Heart left ventricle (tissue), 16 donors: ENCODE data around the gene DSC1. TPM values are rescaled to one million over a fixed set of nuclear protein-coding genes. Genes with fewer than 3 reads are reported as not detected.

Experiments used
- ATAC-seq, 4 donors: fragments of 200-7000 bp; cut with Tn5 transposase; one replicate each; pipeline ENCODE4 v1.9.1; 2020 to 2022; ENCODE audit warnings: moderate library complexity in 4 of 4, mild to moderate bottlenecking in 3 of 4, moderate number of reproducible peaks in 1 of 4
- DNase-seq, 5 donors: peaks; one replicate each; pipeline ENCODE4 v3.0.0-alpha.2; 2020
- H3K27ac ChIP-seq, 12 donors: fragments of 200-600 bp; sonication (generic) in 4 of 12; one replicate each; pipeline versions ENCODE4 v1.5.0 to v1.8.0; 2016 to 2022; ENCODE audit warnings: mild to moderate bottlenecking in 2 of 12
- H3K27me3 ChIP-seq, 9 donors: fragments of 200-600 bp; sonication (generic) in 2 of 9; one replicate each; pipeline versions ENCODE4 v1.5.1 to v1.8.0; 2016 to 2022; ENCODE audit warnings: mild to moderate bottlenecking in 3 of 9
- H3K36me3 ChIP-seq, 9 donors: fragments of 200-600 bp; sonication (generic) in 2 of 9; one replicate each; pipeline versions ENCODE4 v1.5.0 to v1.8.0; 2018 to 2022; ENCODE audit warnings: mild to moderate bottlenecking in 2 of 9
- H3K4me1 ChIP-seq, 12 donors: fragments of 200-600 bp; sonication (generic) in 4 of 12; one replicate each; pipeline versions ENCODE4 v1.5.0 to v1.8.0; 2016 to 2022; ENCODE audit warnings: mild to moderate bottlenecking in 3 of 12
- H3K4me3 ChIP-seq, 12 donors: fragments of 200-600 bp; sonication (generic) in 4 of 12; one replicate each; pipeline versions ENCODE4 v1.5.0 to v1.8.0; 2017 to 2022; ENCODE audit warnings: mild to moderate bottlenecking in 9 of 12, moderate library complexity in 4 of 12
- H3K9me3 ChIP-seq, 12 donors: fragments of 200-600 bp; sonication (generic) in 4 of 12; one replicate each; pipeline versions ENCODE4 v1.5.0 to v1.8.0; 2016 to 2022; ENCODE audit warnings: mild to moderate bottlenecking in 1 of 12
- CTCF ChIP-seq, 12 donors: fragments of 200-600 bp; sonication (generic) in 4 of 12; IDR thresholded peaks; one replicate each; pipeline versions ENCODE4 v1.5.0 to v1.8.0; 2018 to 2022; ENCODE audit warnings: antibody characterized with exemption in 12 of 12, mild to moderate bottlenecking in 5 of 12
- POLR2A ChIP-seq, 2 donors: fragments of 450-650 bp; IDR thresholded peaks; one replicate each; pipeline ENCODE4 v1.6.1; 2017; ENCODE audit warnings: antibody characterized with exemption in 2 of 2, mild to moderate bottlenecking in 2 of 2, moderate library complexity in 2 of 2
- WGBS, 4 donors: extraction: QIAGEN DNeasy Blood & Tissue Kit in 2 of 4; methylation state at CpG; one replicate each; pipeline versions ENCODE4 v1.1.5 to v1.1.7; 2013 to 2018; 5-methylcytosine and 5-hydroxymethylcytosine counted together
- intact Hi-C, 10 donors: fragments of 100-400 bp; cut with DNase I; formaldehyde crosslinking; loops; one replicate each; pipeline versions ENCODE4 v1.11.1 to v1.14.2; 2022
- polyA plus RNA-seq, 2 donors: library from polyadenylated mRNA; stranded (reverse); fragments of 200-250 nt; gene quantifications; one replicate each; pipeline ENCODE4 v1.2.3, GENCODE V29; 2013
- total RNA-seq, 9 donors: library from RNA; depleted of rRNA in 2 of 9; stranded (reverse); fragments of >200 nt in 2 of 9; fragmentation: NEBNext Ultra II Directional in 3 of 9; extraction: Animal tissue kit (Norgen Biotek cat#: 25700) in 3 of 9; gene quantifications; one replicate each; pipeline versions ENCODE4 v1.1.0 to v1.2.4, GENCODE V29; 2016 to 2023
- donor health status: ischemic (EF 13 %, LVEDD 7.1; RV severe dilation, severe dysfunction).
- donor health status: healthy with polysubstance abuse.
- donor health status: DM: no; HTN: yes; CAD: no.
- donor health status: DM: no; HTN: no; CAD: no.
- donor health status: ischemic (EF 25% LVEDD 6.9; RV normal size, moderate dysfunction).
- donor health status: ischemic (EF 25% LVEDD 5.7; RV mildly dilated, moderate dysfunction).
- donor health status: healthy.
- donor health status: DM: yes; HTN: yes; CAD: no.
- donor health status: ischemic (EF 35%, LVEDD 5.7; RV mildly dilated, moderate dysfunction).
- donor health status: nonischemic (EF 11% LVEDD 7.7; RV severe dilation, severe dysfunction).
- donor health status: DM: yes; HTN: yes; CAD: no.
- donor health status: PGD.
- donor health status: ischemic (EF 29% LVEDD 5.4; RV normal size, mild dysfunction).
- donor health status: nonischemic (EF 23%, LVEDD 6.1; RV moderate dilation, normal function).

Gene DSC1
- total and polyA plus RNA-seq, 11 donors, result 0.18 to 10.7 (median 4.9) TPM

GRCh38 chr18:31204166-31204565, 41.5 kb upstream of the DSC1 start:
- WGBS, 4 donors, result 74 to 85% (median 82%) methylated on average over 2 of the region's 2 CpGs
- Histone ChIP-seq H3K27ac (peak overlapping the region in 6 of 12 donors; percentile 35 to 58 (median 45)), H3K4me3 (peak overlapping the region in 2 of 12 donors; percentile 0 to 8), H3K9me3 (no peaks in the 10 kb centered on the region), H3K36me3 (no peaks in the 10 kb centered on the region), H3K4me1 (peaks cover 0 to 39% (median 0%) of the 10 kb centered on the region in 12 donors), H3K27me3 (no peaks in the 10 kb centered on the region)
- DNase-seq, result no peak
- no peak for TF ChIP-seq CTCF (IDR thresholded peaks at IDR 0.05)
- no peak for TF ChIP-seq POLR2A (IDR thresholded peaks at IDR 0.05)
- intact Hi-C loops, result loop anchor here in 1 of 10 donors (5.0 kb wide), 1 partner anchor 102 kb away; the partner anchor contains the start of gene DSC2
- no peak for ATAC-seq

GRCh38 chr18:31203794-31204148, 41.1 kb upstream of the DSC1 start:
- H3K9me3 ChIP-seq, result no peaks in the 10 kb centered on the region
- DNase-seq, result no peak
- intact Hi-C loops, result loop anchor here in 1 of 10 donors (5.0 kb wide), 1 partner anchor 101 kb away; the partner anchor contains the start of gene DSC2
- peak overlapping the region in 3 of 12 donors; percentile 0 to 8 (median 5) for H3K4me3 ChIP-seq
- no peak for ATAC-seq
- WGBS, 4 donors, result 63 to 69% (median 67%) methylated on average over 5 of the region's 5 CpGs
- H3K4me1 ChIP-seq, result peaks cover 0 to 39% (median 0%) of the 10 kb centered on the region in 12 donors
- H3K27ac ChIP-seq, result peak overlapping the region in 8 of 12 donors; percentile 17 to 58 (median 39)
- TF ChIP-seq CTCF (IDR thresholded peaks at IDR 0.05) (no peak), POLR2A (IDR thresholded peaks at IDR 0.05) (no peak)
- no peaks in the 10 kb centered on the region for H3K36me3 ChIP-seq
- no peaks in the 10 kb centered on the region for H3K27me3 ChIP-seq

GRCh38 chr18:31203096-31203793, 40.6 kb upstream of the DSC1 start:
- H3K9me3 ChIP-seq, result no peaks in the 10 kb centered on the region
- intact Hi-C loops, result loop anchor here in 1 of 10 donors (5.0 kb wide), 1 partner anchor 101 kb away; the partner anchor contains the start of gene DSC2
- peaks cover 0 to 39% (median 0%) of the 10 kb centered on the region in 12 donors for H3K4me1 ChIP-seq
- TF ChIP-seq POLR2A (IDR thresholded peaks at IDR 0.05), result no peak
- no peak for TF ChIP-seq CTCF (IDR thresholded peaks at IDR 0.05)
- H3K36me3 ChIP-seq, result no peaks in the 10 kb centered on the region
- H3K27me3 ChIP-seq, result no peaks in the 10 kb centered on the region
- DNase-seq (peak in 2 of 5 donors; percentile 50), ATAC-seq (peak in 3 of 4 donors; percentile 41 to 66 (median 55))
- H3K27ac ChIP-seq, result peak overlapping the region in 9 of 12 donors; percentile 17 to 58 (median 35)
- 41 to 51% (median 44%) methylated on average over 9 of the region's 9 CpGs for WGBS, 4 donors
- H3K4me3 ChIP-seq, result peak overlapping the region in 3 of 12 donors; percentile 0 to 8 (median 5)

GRCh38 chr18:31199190-31199769, 36.6 kb upstream of the DSC1 start:
- WGBS, 4 donors, result 75 to 81% (median 79%) methylated on average over 5 of the region's 5 CpGs
- TF ChIP-seq POLR2A (IDR thresholded peaks at IDR 0.05) (no peak), CTCF (IDR thresholded peaks at IDR 0.05) (no peak)
- no peak for ATAC-seq
- H3K36me3 ChIP-seq, result no peaks in the 10 kb centered on the region
- peaks cover 0 to 13% (median 0%) of the 10 kb centered on the region in 12 donors for H3K4me1 ChIP-seq
- intact Hi-C loops, result loop anchor here in 1 of 10 donors (10.0 kb wide), 1 partner anchor 64 kb away; no protein-coding TSS in a partner anchor
- H3K27me3 ChIP-seq, result no peaks in the 10 kb centered on the region
- H3K4me3 ChIP-seq, result no peak overlapping the region
- no peak for DNase-seq
- H3K27ac ChIP-seq, result no peak overlapping the region
- no peaks in the 10 kb centered on the region for H3K9me3 ChIP-seq
